Lung (tissue), 12 donors: ENCODE data around the gene PEAR1. TPM values are rescaled to one million over a fixed set of nuclear protein-coding genes. Genes with fewer than 3 reads are reported as not detected.

Experiments
- ATAC-seq: fragments of 200-7000 bp; cut with Tn5 transposase; one replicate; pipeline ENCODE4 v1.9.1; 2020; ENCODE audit warnings: moderate number of reproducible peaks; ENCODE audit not compliant: insufficient read depth, low FRiP score
- DNase-seq, 3 donors: peaks; one replicate each; pipeline ENCODE4 v3.0.0-alpha.2; 2013 to 2017
- H3K27ac ChIP-seq, 2 donors: one replicate each; pipeline ENCODE4 v1.5.1; 2013; ENCODE audit warnings: mild to moderate bottlenecking in 2 of 2, moderate library complexity in 2 of 2, control low read depth in 1 of 2, inconsistent platforms in 1 of 2, low read depth in 1 of 2, low read length in 1 of 2
- H3K27me3 ChIP-seq, 3 donors: one replicate each; pipeline ENCODE4 v1.5.1; 2013; ENCODE audit warnings: low read length in 2 of 3; ENCODE audit not compliant: control insufficient read depth in 3 of 3, insufficient read depth in 3 of 3
- H3K36me3 ChIP-seq, 4 donors: one replicate each; pipeline ENCODE4 v1.5.1; 2013; ENCODE audit warnings: low read length in 4 of 4, mild to moderate bottlenecking in 1 of 4, moderate library complexity in 1 of 4; ENCODE audit not compliant: control insufficient read depth in 4 of 4, insufficient read depth in 4 of 4
- H3K4me1 ChIP-seq, 5 donors: one replicate each; pipeline ENCODE4 v1.5.1; 2013; ENCODE audit warnings: low read length in 5 of 5, mild to moderate bottlenecking in 2 of 5, moderate library complexity in 1 of 5; ENCODE audit not compliant: control insufficient read depth in 5 of 5, insufficient read depth in 5 of 5
- H3K4me3 ChIP-seq: one replicate; pipeline ENCODE4 v1.5.1; 2013; ENCODE audit warnings: mild to moderate bottlenecking, control low read depth, moderate library complexity
- H3K9ac ChIP-seq, 2 donors: one replicate each; pipeline ENCODE4 v1.5.1; 2013; ENCODE audit warnings: low read length in 2 of 2, control low read depth in 1 of 2; ENCODE audit not compliant: insufficient read depth in 1 of 2
- H3K9me3 ChIP-seq, 4 donors: one replicate each; pipeline ENCODE4 v1.5.1; 2013; ENCODE audit warnings: low read length in 3 of 4, mild to moderate bottlenecking in 1 of 4, moderate library complexity in 1 of 4; ENCODE audit not compliant: control insufficient read depth in 4 of 4, insufficient read depth in 3 of 4
- CTCF ChIP-seq: IDR thresholded peaks from 2 replicates; pipeline ENCODE4 v1.5.1; 2012; ENCODE audit warnings: mild to moderate bottlenecking; ENCODE audit errors: control extremely low read depth, extremely low read depth
- WGBS, 2 donors: extraction: QIAGEN DNeasy Blood & Tissue Kit; methylation state at CpG; one replicate each; pipeline ENCODE4 v1.1.7; 2013; 5-methylcytosine and 5-hydroxymethylcytosine counted together
- polyA plus RNA-seq, 2 donors: library from polyadenylated mRNA; stranded (reverse); fragments of 200-250 nt; gene quantifications; one replicate each; pipeline ENCODE4 v1.2.1, GENCODE V29; 2013
- total RNA-seq, 2 donors: library from RNA; depleted of rRNA in 1 of 2; stranded (reverse); fragments of >200 nt in 1 of 2; gene quantifications; one replicate each; pipeline ENCODE4 v1.2.1, GENCODE V29; 2014 to 2021
- donor health status: control.
- donor health status: control.
- donor health status: Bipolar disorder and iron deficiency.
- donor health status: healthy.
- donor health status: DM: yes; HTN: yes; CAD: no.

PEAR1 gene
- total and polyA plus RNA-seq, 4 donors, result 7.6 to 15.3 (median 12.9) TPM

DNA sequence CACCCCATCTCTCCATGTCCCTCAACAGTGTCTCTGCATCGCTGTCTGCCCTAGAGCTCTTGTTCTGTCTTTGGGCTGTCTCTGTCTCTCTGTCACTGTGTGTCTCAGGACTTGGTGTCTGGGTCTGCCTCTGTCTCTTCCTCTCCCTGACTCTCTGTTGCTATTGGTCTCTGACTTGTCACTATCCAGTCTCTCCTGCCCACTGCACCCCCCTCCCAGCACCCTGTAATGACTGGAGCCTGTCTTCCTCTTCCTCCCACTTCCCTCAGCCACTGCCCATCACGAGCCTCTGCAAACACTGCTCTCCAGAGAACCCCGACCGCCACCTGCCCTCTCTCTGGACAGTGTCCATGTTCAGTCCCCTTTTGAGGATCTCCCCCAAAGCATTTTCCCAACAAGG is 12.1 kb downstream of the PEAR1 start:
- peaks cover 0 to 37% (median 18%) of the 10 kb centered on the region in 5 donors for H3K4me1 ChIP-seq
- WGBS, 2 donors, result 53 to 63% methylated on average over 4 of the region's 4 CpGs
- peaks cover 0 to 33% (median 0%) of the 10 kb centered on the region in 3 donors for H3K27me3 ChIP-seq
- no peaks in the 10 kb centered on the region for H3K9me3 ChIP-seq
- no peak for TF ChIP-seq CTCF
- no peak overlapping the region for H3K27ac ChIP-seq
- no peak overlapping the region for H3K4me3 ChIP-seq
- H3K36me3 ChIP-seq, result peaks cover 0 to 25% (median 15%) of the 10 kb centered on the region in 4 donors
- no peak overlapping the region for H3K9ac ChIP-seq
- ATAC-seq (no peak), DNase-seq (no peak)

- Histone ChIP-seq H3K4me3 (no peak overlapping the region), H3K9me3 (no peaks in the 10 kb centered on the region), H3K9ac (no peak overlapping the region), H3K4me1 (peaks cover 0 to 30% (median 13%) of the 10 kb centered on the region in 5 donors), H3K27ac (no peak overlapping the region), H3K27me3 (peaks cover 0 to 35% (median 0%) of the 10 kb centered on the region in 3 donors), H3K36me3 (peaks cover 0 to 25% (median 15%) of the 10 kb centered on the region in 4 donors)
- DNase-seq (no peak), ATAC-seq (no peak)
- WGBS, 2 donors, result 93 to 96% methylated on average over 16 of the region's 16 CpGs
- TF ChIP-seq CTCF, result no peak
These were observed 12.8 kb downstream of the PEAR1 start for GRCh38 chr1:156906206-156906906.

DNA sequence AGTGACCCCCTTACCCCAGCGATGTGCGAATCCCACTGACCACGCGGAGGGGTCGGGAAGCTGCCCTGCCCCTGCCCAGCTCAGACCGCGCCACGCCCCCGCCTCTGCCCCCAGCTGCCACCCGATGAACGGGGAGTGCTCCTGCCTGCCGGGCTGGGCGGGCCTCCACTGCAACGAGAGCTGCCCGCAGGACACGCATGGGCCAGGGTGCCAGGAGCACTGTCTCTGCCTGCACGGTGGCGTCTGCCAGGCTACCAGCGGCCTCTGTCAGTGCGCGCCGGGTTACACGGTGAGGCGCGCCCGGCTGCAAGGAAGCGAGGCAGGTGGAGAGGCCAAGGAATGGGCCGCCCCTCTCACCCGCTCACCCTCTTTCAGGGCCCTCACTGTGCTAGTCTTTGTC is 15.0 kb downstream of the PEAR1 start:
- Histone ChIP-seq H3K36me3 (peaks cover 0 to 30% (median 17%) of the 10 kb centered on the region in 4 donors), H3K4me1 (peaks cover 0 to 23% (median 16%) of the 10 kb centered on the region in 5 donors), H3K27me3 (peaks cover 0 to 31% (median 0%) of the 10 kb centered on the region in 3 donors), H3K9me3 (no peaks in the 10 kb centered on the region), H3K4me3 (no peak overlapping the region), H3K9ac (no peak overlapping the region), H3K27ac (no peak overlapping the region)
- ATAC-seq, result no peak
- TF ChIP-seq CTCF, result no peak
- DNase-seq, result no peak
- 79 to 91% methylated on average over 23 to 29 of the region's 29 CpGs for WGBS, 2 donors

GRCh38 chr1:156908955-156909354 is 15.4 kb downstream of the PEAR1 start:
- no peak for TF ChIP-seq CTCF
- DNase-seq (no peak), ATAC-seq (no peak)
- no peak overlapping the region for H3K9ac ChIP-seq
- WGBS, 2 donors, result 60 to 78% methylated on average over 10 of the region's 10 CpGs
- H3K9me3 ChIP-seq, result no peaks in the 10 kb centered on the region
- peaks cover 0 to 23% (median 12%) of the 10 kb centered on the region in 5 donors for H3K4me1 ChIP-seq
- H3K27me3 ChIP-seq, result peaks cover 0 to 31% (median 0%) of the 10 kb centered on the region in 3 donors
- peaks cover 0 to 32% (median 17%) of the 10 kb centered on the region in 4 donors for H3K36me3 ChIP-seq
- H3K27ac ChIP-seq, result no peak overlapping the region
- H3K4me3 ChIP-seq, result no peak overlapping the region
